Posterior cingulate gyrus (tissue), 11 donors: ENCODE data around the gene BTBD1.
A peak's percentile ranks its signal among the peaks of the same experiment; 100 is the strongest.

Experiments used
- DNase-seq, 10 donors: peaks; one replicate each; pipeline versions ENCODE4 v3.0.0 to v3.0.0-alpha.2; 2020 to 2021; ENCODE audit warnings: mixed read lengths in 3 of 10
- intact Hi-C: fragments of 100-400 bp; cut with DNase I; formaldehyde crosslinking; loops from one replicate; pipeline ENCODE4 v1.15.1; 2023

Gene BTBD1

DNA sequence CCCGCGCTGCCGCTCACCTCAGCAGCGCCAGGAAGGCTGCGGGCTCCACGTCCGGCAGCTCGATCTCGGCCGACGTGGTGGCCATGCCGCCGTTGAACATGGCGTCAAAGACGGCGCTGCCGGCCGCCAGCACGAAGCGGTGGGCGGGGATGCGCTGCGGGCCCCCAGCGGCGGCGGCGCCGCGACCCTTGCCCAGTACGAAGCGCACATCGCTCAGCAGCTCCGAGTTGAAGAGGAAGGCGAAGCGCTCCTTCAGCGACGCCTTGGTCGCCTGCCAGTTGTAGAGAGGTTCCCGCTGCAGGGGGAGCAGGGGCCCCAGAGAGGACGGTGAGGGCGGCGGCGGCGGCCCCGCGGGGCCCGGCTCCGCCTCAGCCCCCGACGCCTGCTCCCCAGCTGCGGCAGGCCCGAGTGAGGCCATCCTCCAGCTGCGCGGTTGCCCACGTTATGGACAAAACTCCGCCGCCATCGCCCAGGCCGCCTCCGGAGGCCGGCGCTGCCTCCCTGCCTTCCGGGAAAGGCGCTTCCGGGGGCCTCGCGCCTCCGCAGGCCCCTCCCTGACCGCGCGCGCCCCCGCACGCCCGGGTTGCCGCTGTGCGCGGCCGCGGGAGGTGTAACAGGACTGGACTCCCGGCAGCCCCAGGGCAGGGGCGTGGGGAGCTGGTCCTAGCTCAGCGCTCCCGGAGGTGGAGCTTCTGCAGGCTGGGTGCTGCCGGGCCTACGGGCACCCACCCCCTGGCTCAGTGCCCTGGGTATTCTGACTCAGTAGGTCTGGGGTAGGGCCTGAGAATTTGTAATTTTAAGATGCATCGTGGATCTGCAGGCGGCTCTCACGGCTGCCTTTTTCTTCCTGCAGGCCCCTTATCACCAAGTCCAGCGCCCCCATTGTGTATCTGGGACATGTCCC, at the start of gene BTBD1:
Gene BTBD1, minus strand, starts transcription at position 519 of the 904 bp plus-strand sequence. Its CDS starts 101 bp downstream, at position 418.
- peak; percentile 74 to 99 (median 85) for DNase-seq
- intact Hi-C loops = loop anchor here (1.0 to 5.0 kb wide), 2 partner anchors 56 to 140 kb away; partner anchors contain the start of genes C15orf40 and HDGFL3

GRCh38 chr15:83115831-83116565, 48.9 kb upstream of the BTBD1 start:
- intact Hi-C loops = no loop called here

DNA sequence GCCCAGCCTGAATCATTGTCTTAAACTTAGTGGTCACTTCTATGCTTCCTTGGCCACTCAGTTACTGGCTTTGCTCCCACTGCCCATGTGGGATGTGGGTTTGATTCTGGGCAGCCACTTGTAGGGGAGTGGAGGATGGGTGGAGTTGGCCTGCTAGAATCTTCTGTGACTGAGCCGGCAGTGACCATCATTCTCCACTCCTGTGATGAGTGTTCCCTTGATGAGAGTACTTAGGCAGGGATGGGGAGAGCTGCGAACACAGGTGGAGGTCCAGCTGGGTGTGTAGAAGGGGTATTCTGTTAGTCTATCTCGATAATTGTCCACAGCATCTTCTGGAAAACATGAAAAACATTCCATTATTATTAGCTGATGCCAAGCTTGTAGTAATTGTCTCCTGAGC, 48.4 kb upstream of the BTBD1 start:
- intact Hi-C loops = no loop called here
- DNase-seq = peak in 1 of 10 donors; percentile 13

More at GRCh38 chr15:83115831-83116565, 48.9 kb upstream of the BTBD1 start:
- no peak for DNase-seq

DNA sequence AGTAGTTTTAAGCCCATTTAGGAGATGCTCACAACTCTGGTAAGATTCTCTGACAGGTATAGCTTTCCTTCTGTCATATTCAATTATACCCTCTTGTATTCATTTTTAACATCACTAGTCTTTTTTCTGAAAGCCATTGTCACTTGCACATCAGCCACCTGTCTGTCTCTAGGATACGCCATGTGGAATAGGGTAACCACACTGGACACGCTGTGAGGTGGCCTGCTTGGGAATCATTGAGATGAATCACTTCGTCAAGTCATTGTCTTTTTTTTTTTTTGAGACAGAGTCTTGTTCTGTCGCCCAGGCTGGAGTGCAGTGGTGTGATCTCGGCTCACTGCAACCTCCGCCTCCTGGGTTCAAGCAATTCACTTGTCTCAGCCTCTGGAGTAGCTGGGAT, 47.8 kb upstream of the BTBD1 start:
- DNase-seq = no peak
- intact Hi-C loops = no loop called here

DNA sequence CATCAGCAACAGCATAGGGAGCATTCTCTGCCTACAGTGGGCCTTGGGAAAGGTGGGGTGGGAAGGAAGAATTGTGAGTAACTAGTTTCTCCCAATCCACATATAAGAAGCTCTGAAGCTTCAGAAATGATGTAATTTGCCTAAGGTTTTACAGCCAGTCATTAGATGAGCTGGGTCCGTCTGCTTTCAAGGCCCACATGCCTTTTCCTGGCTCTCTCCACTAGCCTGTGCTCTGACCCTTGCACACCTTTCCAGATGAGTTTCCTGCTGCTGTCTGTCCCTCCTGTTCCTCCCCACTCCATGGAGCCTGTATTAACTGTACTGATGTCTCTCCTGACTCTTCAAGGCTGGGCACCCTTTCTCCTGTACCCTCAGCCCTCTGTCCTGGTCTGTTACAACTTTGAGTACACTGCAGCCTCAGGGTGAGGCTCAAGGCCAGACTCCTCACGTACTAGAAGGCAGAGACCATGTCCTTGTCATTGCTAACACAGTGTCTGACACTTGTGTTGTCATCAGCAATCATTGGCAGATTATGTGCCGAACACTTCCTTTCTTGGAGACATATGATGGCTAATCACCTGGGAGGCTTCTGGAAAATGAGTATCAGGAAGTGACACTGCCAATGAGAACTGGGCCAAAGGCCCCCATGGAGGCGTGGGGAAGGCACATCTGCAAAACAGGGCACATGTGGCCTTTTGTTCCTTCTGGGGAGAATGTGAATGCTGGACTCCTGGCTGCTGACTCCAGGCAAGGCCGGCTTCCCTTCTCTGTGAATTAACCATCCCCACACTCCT, 47.0 kb upstream of the BTBD1 start:
- intact Hi-C loops = no loop called here
- peak in 1 of 10 donors; percentile 33 for DNase-seq

- DNase-seq = peak in 1 of 10 donors; percentile 38
- intact Hi-C loops = no loop called here
Observed at GRCh38 chr15:83112956-83113299, 45.9 kb upstream of the BTBD1 start.

DNA sequence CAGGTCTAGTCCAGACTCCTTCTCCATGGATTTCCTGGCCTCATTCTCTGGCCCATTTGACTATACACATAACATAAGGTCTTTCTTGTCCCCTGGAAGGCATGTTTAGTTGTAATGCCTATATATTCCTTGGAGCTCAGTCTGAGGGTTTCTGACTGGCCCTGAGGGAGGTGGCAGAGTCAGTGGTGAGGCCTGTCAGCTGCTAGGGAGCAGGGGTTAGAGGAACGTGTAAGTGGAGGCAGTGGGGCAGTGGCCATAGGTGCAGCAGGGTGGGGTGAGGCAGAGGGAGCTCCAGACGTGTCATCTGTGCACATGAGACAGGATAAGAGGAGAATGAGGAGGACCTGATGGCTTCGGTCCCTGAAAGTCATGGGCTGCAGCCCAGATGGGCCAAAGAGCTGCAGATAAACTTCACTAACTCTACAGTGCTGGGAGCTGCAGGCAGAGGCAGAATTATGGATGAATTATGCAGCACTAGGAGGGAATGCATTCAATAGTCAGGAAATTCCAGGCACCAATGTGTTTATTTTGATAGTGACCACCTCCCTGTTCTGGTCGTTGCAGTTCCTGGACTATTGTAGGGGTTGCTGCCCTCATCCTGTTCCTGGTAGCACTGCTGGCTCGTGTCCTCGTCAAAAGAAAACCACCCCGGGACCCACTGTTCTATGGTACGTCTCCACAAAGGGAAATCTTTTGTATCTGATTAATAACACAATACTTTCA, 45.3 kb upstream of the BTBD1 start:
- no peak for DNase-seq
- intact Hi-C loops = no loop called here

DNA sequence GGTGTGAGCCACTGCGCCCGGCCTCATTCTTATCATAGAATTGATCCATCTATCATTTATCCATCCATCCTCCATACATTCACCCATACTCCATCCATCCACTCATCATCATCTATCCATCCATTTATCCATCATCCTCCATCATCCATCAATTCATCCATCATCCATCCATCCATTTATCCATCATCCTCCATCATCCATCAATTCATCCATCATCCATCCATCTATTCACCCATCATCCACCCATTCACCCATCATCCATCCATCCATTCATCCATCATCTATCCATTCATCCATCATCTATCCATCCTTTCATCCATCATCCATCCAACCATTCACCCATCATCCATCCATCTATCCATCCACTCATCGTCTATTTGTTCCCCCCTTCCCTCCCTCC, 44.1 kb upstream of the BTBD1 start:
- intact Hi-C loops = no loop called here

GRCh38 chr15:83110381-83110780, 43.3 kb upstream of the BTBD1 start:
- no peak for DNase-seq
- intact Hi-C loops = no loop called here

More for the DNA sequence above, 44.1 kb upstream of the BTBD1 start:
- DNase-seq = no peak

DNA sequence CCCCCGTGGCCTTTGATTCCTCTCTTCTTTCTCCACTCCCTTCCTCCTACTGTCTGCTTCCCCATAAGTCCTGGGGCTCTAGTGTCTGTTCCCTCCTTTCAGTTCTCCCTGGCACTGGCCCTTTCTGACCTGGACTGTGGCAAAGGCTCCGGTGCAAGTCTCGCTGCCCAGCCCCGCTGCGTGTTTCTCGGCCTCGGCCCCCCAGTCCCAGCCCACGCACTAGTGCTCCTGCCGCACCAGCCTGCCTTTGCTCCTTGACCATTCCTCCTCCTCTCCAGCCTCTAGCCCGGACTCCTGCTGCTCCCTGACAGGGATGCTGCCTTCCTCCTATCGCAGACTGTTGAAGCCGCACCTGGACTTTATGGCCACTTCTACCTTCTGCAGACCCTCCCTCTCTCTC, 42.5 kb upstream of the BTBD1 start:
- intact Hi-C loops = no loop called here
- DNase-seq = no peak

DNA sequence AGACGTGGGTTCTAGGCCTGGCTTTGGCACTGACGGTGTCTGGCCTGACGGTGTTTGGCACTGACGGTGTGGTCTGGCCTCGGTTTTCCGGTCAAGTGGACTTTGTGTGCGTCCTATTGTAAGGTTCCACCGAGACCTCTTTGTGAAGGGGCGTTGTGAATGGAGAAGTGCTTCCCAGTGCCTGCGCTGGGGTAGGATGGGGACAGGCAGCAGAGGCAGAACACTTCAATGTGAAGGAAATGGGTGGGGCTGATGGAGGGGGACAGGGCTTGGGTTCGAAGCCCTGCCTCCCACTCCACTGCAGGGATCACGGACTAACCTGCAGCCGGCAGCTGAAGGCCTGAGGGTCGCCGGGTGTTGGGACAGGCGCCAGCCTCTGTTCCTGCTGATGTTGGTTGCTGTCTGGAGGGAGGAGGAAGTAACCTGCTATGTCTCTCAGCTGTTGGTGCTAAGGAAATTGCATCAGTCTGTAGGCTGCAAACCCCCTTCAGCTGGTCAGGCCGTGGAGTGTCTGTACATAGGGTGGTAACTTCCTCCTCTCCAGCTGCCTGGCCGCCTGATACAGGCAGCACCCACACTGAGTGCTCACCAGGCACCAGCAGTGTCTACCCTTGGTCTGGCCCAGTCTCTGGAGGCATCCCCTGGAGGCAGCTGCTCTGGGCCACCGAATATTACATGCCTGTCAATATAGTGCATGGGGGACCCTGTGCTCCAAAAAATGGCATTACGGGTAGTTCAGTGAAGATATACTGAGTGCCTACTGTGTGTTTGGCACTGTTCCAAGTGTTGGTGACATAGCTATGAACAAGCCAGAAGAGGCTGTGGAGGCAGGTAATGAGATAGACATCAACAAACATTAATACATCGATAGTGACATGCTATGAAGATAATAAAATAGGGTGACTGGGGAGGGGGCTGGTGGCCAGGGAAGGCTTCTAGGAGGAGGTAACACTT, 41.5 kb upstream of the BTBD1 start:
- peak in 9 of 10 donors; percentile 10 to 87 (median 29) for DNase-seq
- intact Hi-C loops = no loop called here

- intact Hi-C loops = no loop called here
- DNase-seq = peak in 1 of 10 donors; percentile 73
Observed at GRCh38 chr15:83107841-83108181, 40.8 kb upstream of the BTBD1 start.

- DNase-seq = peak in 6 of 10 donors; percentile 13 to 86 (median 52)
- intact Hi-C loops = no loop called here
Observed at GRCh38 chr15:83106994-83107840, 40.2 kb upstream of the BTBD1 start, which contains the start of gene TM6SF1. Gene TM6SF1, plus strand, starts transcription at chr15:83107645. Its CDS starts 36 bp downstream, at chr15:83107681.

DNA sequence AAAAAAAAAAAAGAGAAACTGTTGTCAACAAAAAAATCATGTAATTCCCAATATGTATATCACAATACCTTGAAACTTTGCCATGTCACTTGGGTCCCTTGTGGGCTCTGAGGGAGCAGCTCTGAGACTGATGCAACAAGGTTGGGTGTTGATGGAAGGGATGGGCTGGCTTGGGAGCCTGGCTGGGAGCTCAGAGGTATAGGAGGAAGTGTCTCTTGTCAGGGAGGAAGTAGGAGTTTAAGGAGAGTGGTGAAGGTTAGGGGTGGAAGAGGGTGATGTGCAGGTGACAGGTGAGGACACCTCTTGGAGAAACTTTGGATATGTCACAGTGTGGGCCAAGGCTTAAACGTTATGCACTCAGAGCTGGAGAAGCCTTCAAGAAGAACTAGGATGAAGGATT, 38.4 kb upstream of the BTBD1 start:
- intact Hi-C loops = no loop called here

DNA sequence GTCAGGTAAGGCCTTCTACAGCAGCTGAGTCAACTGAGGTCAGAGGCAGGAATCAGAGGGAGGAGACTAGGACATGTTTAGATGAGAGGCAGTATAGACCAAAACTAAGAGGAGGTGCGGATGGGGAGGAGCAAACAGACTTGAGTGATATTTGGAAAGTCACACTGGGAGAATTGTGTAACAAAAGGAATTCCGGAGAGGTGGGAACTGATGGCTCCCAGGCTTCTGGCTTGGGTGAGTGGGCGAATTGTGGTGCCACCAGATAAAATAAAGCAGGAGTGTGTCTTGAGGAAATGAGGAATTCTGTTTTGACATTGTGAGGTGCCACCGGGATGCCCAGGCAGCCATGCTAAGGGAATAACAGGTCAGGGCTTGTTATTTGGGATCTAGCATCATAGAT, 37.1 kb upstream of the BTBD1 start:
- intact Hi-C loops = no loop called here
- DNase-seq = no peak

More for the DNA sequence above, 38.4 kb upstream of the BTBD1 start:
- DNase-seq = no peak

GRCh38 chr15:83102346-83102745, 35.3 kb upstream of the BTBD1 start:
- DNase-seq = no peak

DNA sequence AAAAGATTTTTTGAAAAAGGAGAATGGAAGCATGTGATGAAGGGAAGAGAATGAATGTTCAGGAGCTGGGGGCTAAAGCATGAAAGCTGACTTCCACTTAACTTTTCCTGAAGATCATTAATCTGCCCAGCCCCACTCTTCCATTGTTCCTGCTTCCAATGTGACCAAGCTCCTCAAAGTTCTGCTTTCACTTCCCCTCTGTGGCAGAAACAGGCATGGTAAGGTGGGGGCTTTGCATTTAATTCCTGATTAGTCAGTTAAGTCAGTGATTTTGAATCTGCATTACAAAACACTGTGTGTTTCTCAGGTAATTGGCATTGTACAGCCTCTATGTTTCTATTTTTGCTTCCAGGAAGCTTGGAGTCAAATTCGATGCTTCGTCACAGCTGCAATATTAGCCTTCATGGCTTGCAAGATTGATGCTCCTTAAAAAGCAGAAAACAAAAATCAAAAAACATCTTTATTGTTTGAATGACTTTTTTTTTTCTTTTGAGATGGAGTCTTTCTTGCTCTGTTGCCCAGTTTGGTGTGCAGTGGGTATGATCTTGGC, 33.1 kb upstream of the BTBD1 start:
- intact Hi-C loops = no loop called here
- DNase-seq = no peak

More at GRCh38 chr15:83102346-83102745, 35.3 kb upstream of the BTBD1 start:
- intact Hi-C loops = no loop called here

DNA sequence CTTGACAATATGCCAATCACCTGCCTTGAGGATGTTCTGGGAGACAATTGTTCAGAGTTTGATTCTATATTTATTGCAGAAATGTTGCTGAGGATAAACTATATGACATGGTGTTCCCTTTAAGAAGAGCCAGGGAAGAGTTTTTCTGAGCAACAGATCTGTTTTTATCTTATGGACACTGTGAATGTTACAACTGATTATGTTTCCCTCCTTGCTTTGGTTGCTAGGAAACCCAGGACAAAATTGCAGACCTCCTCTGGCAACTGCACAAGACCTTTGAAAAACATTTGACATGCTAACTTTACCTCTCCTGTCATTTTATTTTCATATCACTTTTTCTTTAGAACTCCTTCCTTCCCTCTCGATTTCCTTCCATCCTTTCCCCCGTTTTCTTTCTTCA, 32.2 kb upstream of the BTBD1 start:
- intact Hi-C loops = no loop called here
- no peak for DNase-seq
